DOHH2 (cell line): ENCODE data around the gene HHAT.

Experiments used
- H3F3A ChIP-seq: fragments of 200-600 bp; sonication (generic), shearing (Covaris generic); 2 replicates; pipeline ENCODE4 v1.6.0; 2016; ENCODE audit warnings: antibody characterized with exemption, mild to moderate bottlenecking; ENCODE audit not compliant: control insufficient read depth, insufficient read depth
- H3K27ac ChIP-seq: fragments of 200-600 bp; sonication (generic); 2 replicates; pipeline ENCODE4 v1.5.1; 2014; ENCODE audit warnings: low read depth, mild to moderate bottlenecking, low read length, moderate library complexity
- H3K27me3 ChIP-seq: fragments of 200-600 bp; sonication (generic); 2 replicates; pipeline ENCODE4 v1.6.1; 2014; ENCODE audit warnings: mild to moderate bottlenecking, low read length, mixed read lengths; ENCODE audit not compliant: control insufficient read depth
- H3K36me3 ChIP-seq: fragments of 200-600 bp; sonication (generic); 2 replicates; pipeline ENCODE4 v1.6.1; 2014; ENCODE audit warnings: mild to moderate bottlenecking, low read length, moderate library complexity, mixed read lengths; ENCODE audit not compliant: control insufficient read depth
- H3K4me1 ChIP-seq: fragments of 200-600 bp; sonication (generic); 2 replicates; pipeline ENCODE4 v1.6.1; 2014; ENCODE audit warnings: mild to moderate bottlenecking, low read length, mixed read lengths; ENCODE audit not compliant: control insufficient read depth
- H3K4me2 ChIP-seq: fragments of 200-600 bp; sonication (generic); 2 replicates; pipeline ENCODE4 v1.6.0; 2014; ENCODE audit warnings: mild to moderate bottlenecking, low read length, moderate library complexity
- H3K4me3 ChIP-seq: fragments of 200-600 bp; sonication (generic); 2 replicates; pipeline ENCODE4 v1.5.1; 2014; ENCODE audit warnings: mild to moderate bottlenecking, low read length, mixed read lengths
- H3K79me2 ChIP-seq: fragments of 200-600 bp; sonication (generic); 2 replicates; pipeline ENCODE4 v1.6.1; 2014; ENCODE audit warnings: mild to moderate bottlenecking, low read length, mixed read lengths; ENCODE audit not compliant: control insufficient read depth
- H3K9me2 ChIP-seq: fragments of 200-600 bp; sonication (generic); replicated peaks from 2 replicates; pipeline ENCODE4 v1.6.1; 2014; ENCODE audit warnings: mild to moderate bottlenecking, low read length, mixed read lengths; ENCODE audit not compliant: control insufficient read depth
- H3K9me3 ChIP-seq: fragments of 200-600 bp; sonication (generic); 2 replicates; pipeline ENCODE4 v1.6.1; 2014; ENCODE audit warnings: antibody characterized with exemption, low read length, mixed read lengths; ENCODE audit not compliant: control insufficient read depth, insufficient read depth
- H4K20me1 ChIP-seq: fragments of 200-600 bp; sonication (generic); 2 replicates; pipeline ENCODE4 v1.6.0; 2014; ENCODE audit warnings: low read depth, mild to moderate bottlenecking, antibody characterized with exemption, low read length, moderate library complexity; ENCODE audit not compliant: control insufficient read depth, insufficient read depth
- CTCF ChIP-seq: fragments of 200-600 bp; sonication (generic); IDR thresholded peaks from one replicate; pipeline ENCODE4 v1.5.1; 2014; ENCODE audit warnings: antibody characterized with exemption, mild to moderate bottlenecking, low read depth, low read length; ENCODE audit not compliant: poor library complexity, severe bottlenecking
- EZH2phosphoT487 ChIP-seq: fragments of 200-600 bp; sonication (generic); IDR thresholded peaks from 2 replicates; pipeline ENCODE4 v1.6.1; 2017; ENCODE audit warnings: borderline replicate concordance, mild to moderate bottlenecking, antibody characterized with exemption, low read length, moderate library complexity, mixed read lengths

Gene HHAT

GRCh38 chr1:210366767-210367166 is 38.1 kb downstream of the HHAT start:
- Histone ChIP-seq H3K27ac (no peak overlapping the region), H3K79me2 (no peaks in the 10 kb centered on the region), H3K4me2 (no peak overlapping the region), H3K9me3 (no peaks in the 10 kb centered on the region), H3K27me3 (no peaks in the 10 kb centered on the region), H3K4me3 (no peak overlapping the region), H3K4me1 (no peaks in the 10 kb centered on the region), H4K20me1 (no peaks in the 10 kb centered on the region), H3K9me2 (no peaks in the 10 kb centered on the region), H3F3A (no peaks in the 10 kb centered on the region), H3K36me3 (no peaks in the 10 kb centered on the region)
- no peak for TF ChIP-seq CTCF

DNA sequence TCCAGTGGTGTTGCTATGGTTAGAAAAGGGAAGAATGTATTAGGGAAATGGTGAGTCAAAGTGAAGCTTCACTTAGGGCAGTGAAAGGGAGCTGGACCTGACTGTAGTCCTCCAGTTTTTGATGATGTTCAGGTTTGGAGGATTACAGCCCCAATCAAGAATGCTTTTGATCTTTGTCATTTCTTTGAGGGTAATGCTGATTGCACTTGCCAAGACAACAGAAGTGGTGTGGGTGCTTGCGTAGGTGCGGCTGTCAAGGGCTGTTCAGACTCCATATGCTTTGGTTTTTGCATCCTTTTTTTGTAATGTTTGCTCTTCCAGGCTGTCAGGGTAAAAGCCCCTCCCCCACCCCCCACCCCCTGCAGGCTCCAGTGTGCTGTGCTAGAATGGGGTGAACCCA is 38.9 kb downstream of the HHAT start:
- TF ChIP-seq EZH2phosphoT487, result no peak
- TF ChIP-seq CTCF, result no peak
- Histone ChIP-seq H3K27ac (no peak overlapping the region), H3K9me3 (no peaks in the 10 kb centered on the region), H3K79me2 (no peaks in the 10 kb centered on the region), H4K20me1 (no peaks in the 10 kb centered on the region), H3K4me2 (no peak overlapping the region), H3K4me1 (no peaks in the 10 kb centered on the region), H3K9me2 (no peaks in the 10 kb centered on the region), H3K27me3 (no peaks in the 10 kb centered on the region), H3F3A (no peaks in the 10 kb centered on the region), H3K36me3 (no peaks in the 10 kb centered on the region), H3K4me3 (no peak overlapping the region)

DNA sequence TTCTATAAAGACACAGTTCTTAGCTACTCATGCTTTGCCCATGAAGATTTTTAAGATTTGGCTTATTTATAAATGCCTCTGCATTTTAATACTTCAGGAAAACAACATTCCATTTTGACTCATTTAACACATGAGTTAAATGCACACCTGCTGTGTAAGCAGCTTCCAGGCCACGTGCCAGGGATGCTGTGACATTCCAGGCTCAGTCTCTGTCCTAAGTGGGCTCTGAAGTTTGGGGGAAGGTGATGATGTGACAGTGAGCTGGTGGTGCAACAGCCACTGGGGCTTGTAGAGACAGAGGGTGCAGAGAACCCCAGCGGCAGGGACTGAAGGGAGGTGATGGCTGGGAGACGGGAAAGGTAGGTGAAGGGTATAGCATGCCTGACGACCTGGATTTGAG is 40.7 kb downstream of the HHAT start:
- no peaks in the 10 kb centered on the region for H4K20me1 ChIP-seq
- H3K9me2 ChIP-seq, result no peaks in the 10 kb centered on the region
- no peaks in the 10 kb centered on the region for H3K4me1 ChIP-seq
- no peaks in the 10 kb centered on the region for H3K9me3 ChIP-seq
- no peak for TF ChIP-seq CTCF
- TF ChIP-seq EZH2phosphoT487, result no peak
- no peak overlapping the region for H3K4me3 ChIP-seq
- no peak overlapping the region for H3K27ac ChIP-seq
- no peaks in the 10 kb centered on the region for H3K36me3 ChIP-seq
- no peaks in the 10 kb centered on the region for H3K79me2 ChIP-seq
- peaks cover 2% of the 10 kb centered on the region; the same call in 1 of the 2 replicates for H3F3A ChIP-seq
- H3K4me2 ChIP-seq, result no peak overlapping the region
- H3K27me3 ChIP-seq, result no peaks in the 10 kb centered on the region

GRCh38 chr1:210371916-210372315 is 43.2 kb downstream of the HHAT start:
- H3K4me1 ChIP-seq, result no peaks in the 10 kb centered on the region
- no peaks in the 10 kb centered on the region for H4K20me1 ChIP-seq
- H3K27ac ChIP-seq, result no peak overlapping the region
- H3K79me2 ChIP-seq, result no peaks in the 10 kb centered on the region
- no peaks in the 10 kb centered on the region; the same call in 1 of the 2 replicates for H3K27me3 ChIP-seq
- H3K36me3 ChIP-seq, result no peaks in the 10 kb centered on the region
- no peak overlapping the region for H3K4me3 ChIP-seq
- no peak overlapping the region for H3K4me2 ChIP-seq
- TF ChIP-seq CTCF (no peak), EZH2phosphoT487 (no peak)
- H3K9me2 ChIP-seq, result no peaks in the 10 kb centered on the region
- no peaks in the 10 kb centered on the region for H3K9me3 ChIP-seq
- peaks cover 2% of the 10 kb centered on the region; the same call in 1 of the 2 replicates for H3F3A ChIP-seq
